Breast epithelium (tissue), 4 donors: Measurements from ENCODE around the gene SORBS2. TPM values are rescaled to one million over a fixed set of nuclear protein-coding genes. Genes with fewer than 3 reads are reported as not detected.

Experiments
- DNase-seq, 2 donors: peaks; one replicate each; pipeline ENCODE4 v3.0.0-alpha.2; 2019; ENCODE audit warnings: low spot score in 2 of 2
- H3K27ac ChIP-seq, 2 donors: fragments of 200-600 bp; sonication (generic) in 1 of 2; one replicate each; pipeline ENCODE4 v1.5.1; 2016 to 2019; ENCODE audit warnings: mild to moderate bottlenecking in 1 of 2
- H3K27me3 ChIP-seq, 2 donors: fragments of 200-600 bp; sonication (generic) in 1 of 2; one replicate each; pipeline versions ENCODE4 v1.5.1 to v1.6.0; 2017 to 2019; ENCODE audit warnings: control low read depth in 1 of 2, mild to moderate bottlenecking in 1 of 2
- H3K36me3 ChIP-seq: fragments of 200-600 bp; one replicate; pipeline ENCODE4 v1.5.1; 2019
- H3K4me1 ChIP-seq, 2 donors: fragments of 200-600 bp; sonication (generic); one replicate each; pipeline ENCODE4 v1.5.1; 2016 to 2019; ENCODE audit warnings: control low read depth in 1 of 2
- H3K4me3 ChIP-seq, 3 donors: fragments of 200-600 bp; sonication (generic); 1 replicate in 2 of 3; 2 replicates in 1 of 3; pipeline ENCODE4 v1.5.1; 2016 to 2019; ENCODE audit warnings: mild to moderate bottlenecking in 3 of 3, moderate library complexity in 2 of 3
- H3K9me3 ChIP-seq, 2 donors: fragments of 200-600 bp; sonication (generic) in 1 of 2; one replicate each; pipeline ENCODE4 v1.5.1; 2016 to 2019; ENCODE audit warnings: control low read depth in 1 of 2
- POLR2A ChIP-seq: fragments of 450-650 bp; IDR thresholded peaks from one replicate; pipeline ENCODE4 v1.6.1; 2016; ENCODE audit warnings: antibody characterized with exemption, mild to moderate bottlenecking, moderate library complexity
- POLR2AphosphoS5 ChIP-seq, 3 donors: sonication (generic); formaldehyde crosslinking; IDR thresholded peaks; one replicate each; pipeline ENCODE4 v1.6.1; 2017; ENCODE audit warnings: antibody characterized with exemption in 3 of 3
- intact Hi-C: fragments of 100-400 bp; cut with DNase I; formaldehyde crosslinking; loops from one replicate; pipeline ENCODE4 v1.15.1; 2023; ENCODE audit warnings: low total_unique reads
- total RNA-seq, 3 donors: library from RNA; depleted of rRNA; stranded (reverse); fragments of >200 nt; gene quantifications; one replicate each; pipeline ENCODE4 v1.1.0, GENCODE V29; 2016
- TF ChIP-seq, protein P1 (sequence below), 3 donors: fragments of 450-650 bp; IDR thresholded peaks; one replicate each; pipeline ENCODE4 v1.5.1; 2016 to 2017; ENCODE audit warnings: antibody characterized with exemption in 3 of 3, mild to moderate bottlenecking in 3 of 3, moderate library complexity in 3 of 3

The SORBS2 gene
- total RNA-seq, 3 donors from 2014 or later: 21.8 to 132 (median 105) TPM

GRCh38 chr4:185680617-185681016 lies 131.4 kb downstream of the SORBS2 start:
- Histone ChIP-seq H3K27me3 (no peaks in the 10 kb centered on the region), H3K36me3 (no peaks in the 10 kb centered on the region), H3K4me1 (no peaks in the 10 kb centered on the region), H3K4me3 (no peak overlapping the region), H3K9me3 (no peaks in the 10 kb centered on the region), H3K27ac (no peak overlapping the region)
- intact Hi-C loops: no loop called here
- TF ChIP-seq POLR2AphosphoS5 (IDR thresholded peaks at IDR 0.05) (no peak), POLR2A (no peak)
- TF ChIP-seq, protein P1, sequence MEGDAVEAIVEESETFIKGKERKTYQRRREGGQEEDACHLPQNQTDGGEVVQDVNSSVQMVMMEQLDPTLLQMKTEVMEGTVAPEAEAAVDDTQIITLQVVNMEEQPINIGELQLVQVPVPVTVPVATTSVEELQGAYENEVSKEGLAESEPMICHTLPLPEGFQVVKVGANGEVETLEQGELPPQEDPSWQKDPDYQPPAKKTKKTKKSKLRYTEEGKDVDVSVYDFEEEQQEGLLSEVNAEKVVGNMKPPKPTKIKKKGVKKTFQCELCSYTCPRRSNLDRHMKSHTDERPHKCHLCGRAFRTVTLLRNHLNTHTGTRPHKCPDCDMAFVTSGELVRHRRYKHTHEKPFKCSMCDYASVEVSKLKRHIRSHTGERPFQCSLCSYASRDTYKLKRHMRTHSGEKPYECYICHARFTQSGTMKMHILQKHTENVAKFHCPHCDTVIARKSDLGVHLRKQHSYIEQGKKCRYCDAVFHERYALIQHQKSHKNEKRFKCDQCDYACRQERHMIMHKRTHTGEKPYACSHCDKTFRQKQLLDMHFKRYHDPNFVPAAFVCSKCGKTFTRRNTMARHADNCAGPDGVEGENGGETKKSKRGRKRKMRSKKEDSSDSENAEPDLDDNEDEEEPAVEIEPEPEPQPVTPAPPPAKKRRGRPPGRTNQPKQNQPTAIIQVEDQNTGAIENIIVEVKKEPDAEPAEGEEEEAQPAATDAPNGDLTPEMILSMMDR (IDR thresholded peaks at IDR 0.05): no peak
- no peak for DNase-seq

- TF ChIP-seq POLR2A (no peak), POLR2AphosphoS5 (IDR thresholded peaks at IDR 0.05) (no peak)
- TF ChIP-seq, protein P1 (IDR thresholded peaks at IDR 0.05): no peak
- intact Hi-C loops: no loop called here
- no peak overlapping the region for H3K27ac ChIP-seq
- H3K9me3 ChIP-seq: no peaks in the 10 kb centered on the region
- H3K4me1 ChIP-seq: no peaks in the 10 kb centered on the region
- DNase-seq: no peak
- H3K4me3 ChIP-seq: no peak overlapping the region
- H3K36me3 ChIP-seq: no peaks in the 10 kb centered on the region
- no peaks in the 10 kb centered on the region for H3K27me3 ChIP-seq
Observed at GRCh38 chr4:185679523-185679922, 132.5 kb downstream of the SORBS2 start.

DNA sequence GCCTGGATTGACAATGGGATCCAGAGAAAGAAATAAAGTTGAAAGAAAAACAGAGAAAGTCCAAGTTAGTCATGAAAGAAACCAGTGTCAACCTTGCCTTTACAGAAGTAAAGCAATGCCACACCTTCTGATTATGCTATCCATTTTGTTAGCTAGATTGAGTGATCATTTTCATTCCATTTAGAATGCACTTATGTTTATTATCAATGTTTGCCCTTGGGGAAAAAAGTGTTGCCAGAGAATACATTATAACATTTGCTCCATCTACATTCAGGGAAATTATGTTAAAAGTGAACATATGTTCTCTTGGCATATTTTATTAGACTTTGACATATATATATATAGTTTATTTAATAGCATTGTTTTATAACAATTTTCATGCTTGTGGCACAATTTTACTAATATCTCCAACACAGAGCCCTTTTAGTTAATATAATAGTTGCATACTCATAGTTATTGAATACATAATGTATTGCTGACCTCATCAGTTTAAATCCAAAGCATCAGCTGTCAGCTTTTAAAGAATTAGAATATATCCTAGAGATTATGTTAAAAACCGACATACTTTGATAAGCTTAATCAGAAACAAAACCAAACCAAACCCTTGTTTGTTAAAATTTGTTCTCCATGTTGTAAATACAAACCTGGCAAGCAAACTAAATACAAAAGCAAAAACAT lies 134.2 kb downstream of the SORBS2 start:
- Histone ChIP-seq H3K4me1 (no peaks in the 10 kb centered on the region), H3K36me3 (no peaks in the 10 kb centered on the region), H3K4me3 (no peak overlapping the region), H3K27me3 (no peaks in the 10 kb centered on the region), H3K27ac (no peak overlapping the region), H3K9me3 (no peaks in the 10 kb centered on the region)
- DNase-seq: no peak
- intact Hi-C loops: no loop called here
- TF ChIP-seq POLR2A: no peak

DNA sequence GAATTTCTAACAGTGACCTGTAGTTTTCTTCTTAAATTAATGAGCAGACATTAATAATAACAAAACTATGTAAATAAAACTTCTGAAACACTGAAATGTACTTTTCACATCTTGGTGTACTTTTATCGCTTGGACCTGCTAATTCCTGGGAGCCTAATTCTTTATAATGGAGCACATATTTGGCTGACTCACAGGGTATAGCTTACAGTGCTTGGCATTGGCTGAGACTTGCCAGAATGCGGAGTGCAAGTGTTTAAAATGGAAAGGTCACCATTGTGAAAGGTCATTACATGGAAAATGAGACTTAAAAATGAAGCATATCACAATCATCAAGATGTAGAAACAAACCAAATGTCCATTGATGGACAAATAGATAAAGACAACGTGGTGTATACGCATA lies 139.4 kb downstream of the SORBS2 start:
- H3K4me3 ChIP-seq: no peak overlapping the region
- H3K27ac ChIP-seq: no peak overlapping the region
- no peaks in the 10 kb centered on the region for H3K36me3 ChIP-seq
- TF ChIP-seq POLR2A (no peak), POLR2AphosphoS5 (IDR thresholded peaks at IDR 0.05) (no peak)
- TF ChIP-seq, protein P1 (IDR thresholded peaks at IDR 0.05): no peak
- intact Hi-C loops: no loop called here
- no peak for DNase-seq
- H3K4me1 ChIP-seq: no peaks in the 10 kb centered on the region
- H3K9me3 ChIP-seq: no peaks in the 10 kb centered on the region
- H3K27me3 ChIP-seq: no peaks in the 10 kb centered on the region

- intact Hi-C loops: no loop called here
- no peaks in the 10 kb centered on the region for H3K36me3 ChIP-seq
- H3K27ac ChIP-seq: no peak overlapping the region
- no peaks in the 10 kb centered on the region for H3K9me3 ChIP-seq
- H3K4me3 ChIP-seq: no peak overlapping the region
- DNase-seq: no peak
- no peaks in the 10 kb centered on the region for H3K4me1 ChIP-seq
- TF ChIP-seq POLR2A (no peak), POLR2AphosphoS5 (IDR thresholded peaks at IDR 0.05) (no peak)
- TF ChIP-seq, protein P1 (IDR thresholded peaks at IDR 0.05): no peak
- H3K27me3 ChIP-seq: no peaks in the 10 kb centered on the region
Observed at GRCh38 chr4:185672151-185672550, 139.8 kb downstream of the SORBS2 start.
